Endothelial cell of umbilical vein (primary cell): ENCODE results near the gene PIWIL4.

Source experiments
- EZH2 ChIP-seq: IDR thresholded peaks from 2 replicates; pipeline ENCODE4 v1.6.1; 2012; ENCODE audit warnings: borderline replicate concordance, low read depth, mild to moderate bottlenecking, moderate library complexity, low read length, inconsistent platforms; ENCODE audit not compliant: severe bottlenecking
- FOS ChIP-seq: IDR thresholded peaks from 2 replicates; pipeline ENCODE4 v1.6.1; 2011; ENCODE audit warnings: mild to moderate bottlenecking, low read length, moderate library complexity, borderline replicate concordance; ENCODE audit not compliant: insufficient read depth
- GATA2 ChIP-seq: IDR thresholded peaks from 2 replicates; pipeline ENCODE4 v1.7.0; 2011; ENCODE audit warnings: low read depth, mild to moderate bottlenecking, moderate library complexity, mixed read lengths, low read length; ENCODE audit not compliant: insufficient read length, insufficient read depth
- JUN ChIP-seq: IDR thresholded peaks from 2 replicates; pipeline ENCODE4 v1.6.1; 2011; ENCODE audit warnings: borderline replicate concordance, low read depth; ENCODE audit not compliant: insufficient read length, insufficient read depth
- POLR2A ChIP-seq: IDR thresholded peaks from 2 replicates; pipeline ENCODE4 v1.6.1; 2012; ENCODE audit warnings: low read depth, mild to moderate bottlenecking, control low read depth, low read length
- POLR2AphosphoS5 ChIP-seq: IDR thresholded peaks from 2 replicates; pipeline ENCODE4 v1.6.1; 2012; ENCODE audit warnings: low read depth, mild to moderate bottlenecking, control low read depth, low read length, moderate library complexity; ENCODE audit not compliant: insufficient read depth
- TF ChIP-seq, protein P1 (sequence below), 2 donors: IDR thresholded peaks; 1 replicate in 1 of 2; 2 replicates in 1 of 2; pipeline ENCODE4 v1.5.1; 2011; ENCODE audit warnings: low read length in 2 of 2, mild to moderate bottlenecking in 2 of 2, moderate library complexity in 2 of 2, control low read depth in 1 of 2, inconsistent platforms in 1 of 2, low read depth in 1 of 2; ENCODE audit not compliant: insufficient read depth in 1 of 2; ENCODE audit errors: extremely low read depth in 1 of 2

DNA sequence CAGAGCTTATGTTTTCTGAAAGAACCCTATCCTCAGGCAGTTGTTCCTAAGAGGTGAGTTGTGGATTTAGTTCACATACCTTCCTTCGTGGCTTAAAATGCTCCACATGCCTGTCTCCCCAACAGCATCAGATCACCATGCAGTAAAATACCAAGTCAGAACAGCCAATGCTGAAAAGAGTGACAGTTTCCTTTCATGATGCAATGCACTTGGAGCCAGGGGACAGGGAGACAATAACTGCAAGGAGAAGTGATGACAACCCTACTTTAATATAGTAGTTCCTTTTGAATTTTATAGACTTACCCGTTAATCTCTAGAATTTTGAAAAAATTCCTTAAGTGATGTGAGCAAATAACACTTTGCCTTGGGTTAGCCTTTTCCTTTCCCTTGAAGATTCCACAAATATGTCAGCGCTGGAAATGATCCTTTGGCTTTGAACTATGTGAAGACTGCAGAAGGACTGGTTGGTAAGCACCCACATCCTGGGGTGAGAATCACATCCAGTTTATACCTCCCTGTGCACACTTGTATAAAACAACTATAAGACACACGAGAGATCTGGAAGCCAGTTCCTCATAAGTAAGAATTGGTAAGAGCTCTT is 71.2 kb downstream of the PIWIL4 start:
- TF ChIP-seq, protein P1, sequence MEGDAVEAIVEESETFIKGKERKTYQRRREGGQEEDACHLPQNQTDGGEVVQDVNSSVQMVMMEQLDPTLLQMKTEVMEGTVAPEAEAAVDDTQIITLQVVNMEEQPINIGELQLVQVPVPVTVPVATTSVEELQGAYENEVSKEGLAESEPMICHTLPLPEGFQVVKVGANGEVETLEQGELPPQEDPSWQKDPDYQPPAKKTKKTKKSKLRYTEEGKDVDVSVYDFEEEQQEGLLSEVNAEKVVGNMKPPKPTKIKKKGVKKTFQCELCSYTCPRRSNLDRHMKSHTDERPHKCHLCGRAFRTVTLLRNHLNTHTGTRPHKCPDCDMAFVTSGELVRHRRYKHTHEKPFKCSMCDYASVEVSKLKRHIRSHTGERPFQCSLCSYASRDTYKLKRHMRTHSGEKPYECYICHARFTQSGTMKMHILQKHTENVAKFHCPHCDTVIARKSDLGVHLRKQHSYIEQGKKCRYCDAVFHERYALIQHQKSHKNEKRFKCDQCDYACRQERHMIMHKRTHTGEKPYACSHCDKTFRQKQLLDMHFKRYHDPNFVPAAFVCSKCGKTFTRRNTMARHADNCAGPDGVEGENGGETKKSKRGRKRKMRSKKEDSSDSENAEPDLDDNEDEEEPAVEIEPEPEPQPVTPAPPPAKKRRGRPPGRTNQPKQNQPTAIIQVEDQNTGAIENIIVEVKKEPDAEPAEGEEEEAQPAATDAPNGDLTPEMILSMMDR (IDR thresholded peaks at IDR 0.05; ENCODE audit: extremely low read depth in 1 of 2, insufficient read depth in 1 of 2, low read depth in 1 of 2, low read length in 2 of 2): no peak
- TF ChIP-seq POLR2A (no peak), FOS (no peak), POLR2AphosphoS5 (no peak), EZH2 (no peak), GATA2 (no peak), JUN (no peak)
